Ishikawa (cell line): ENCODE results near the gene PRTN3.

Source experiments
- CREB1 ChIP-seq: IDR thresholded peaks from 2 replicates; pipeline ENCODE4 v1.6.1; 2012; ENCODE audit warnings: low read depth
- RAD21 ChIP-seq: IDR thresholded peaks from 2 replicates; pipeline ENCODE4 v1.6.1; 2012; ENCODE audit warnings: low read depth
- TAF1 ChIP-seq: IDR thresholded peaks from 2 replicates; pipeline ENCODE4 v1.6.1; 2012; ENCODE audit warnings: low read depth, mild to moderate bottlenecking

- TF ChIP-seq TAF1 = no peak
- no peak for TF ChIP-seq RAD21
- TF ChIP-seq CREB1 = no peak
Observed at GRCh38 chr19:827314-827709, 13.5 kb upstream of the PRTN3 start.
